ENCODE data around the gene TLE4.

DNA sequence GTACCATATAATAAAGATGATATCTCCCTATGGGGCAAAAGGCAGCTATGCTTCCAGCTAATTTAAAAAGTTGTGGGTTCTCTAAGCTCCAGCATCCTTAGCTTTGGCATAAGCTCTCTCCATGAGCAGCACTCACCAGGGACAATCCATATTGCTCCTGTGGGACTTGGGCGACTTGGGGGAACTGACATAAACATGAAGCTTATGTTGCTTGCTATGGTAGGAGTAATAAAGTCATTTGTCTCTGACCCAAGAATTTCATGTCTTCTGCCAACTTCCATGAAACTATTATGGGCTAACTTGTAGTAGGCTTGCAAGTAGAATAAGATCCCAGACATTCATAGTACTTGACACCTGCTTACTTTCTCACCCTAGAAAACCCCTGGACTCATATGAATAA is 36.2 kb upstream of the TLE4 start:
- TF ChIP-seq POLR2A (IDR thresholded peaks at IDR 0.05; ENCODE audit: extremely low read depth, insufficient read length) = no peak
- TF ChIP-seq, protein P1, sequence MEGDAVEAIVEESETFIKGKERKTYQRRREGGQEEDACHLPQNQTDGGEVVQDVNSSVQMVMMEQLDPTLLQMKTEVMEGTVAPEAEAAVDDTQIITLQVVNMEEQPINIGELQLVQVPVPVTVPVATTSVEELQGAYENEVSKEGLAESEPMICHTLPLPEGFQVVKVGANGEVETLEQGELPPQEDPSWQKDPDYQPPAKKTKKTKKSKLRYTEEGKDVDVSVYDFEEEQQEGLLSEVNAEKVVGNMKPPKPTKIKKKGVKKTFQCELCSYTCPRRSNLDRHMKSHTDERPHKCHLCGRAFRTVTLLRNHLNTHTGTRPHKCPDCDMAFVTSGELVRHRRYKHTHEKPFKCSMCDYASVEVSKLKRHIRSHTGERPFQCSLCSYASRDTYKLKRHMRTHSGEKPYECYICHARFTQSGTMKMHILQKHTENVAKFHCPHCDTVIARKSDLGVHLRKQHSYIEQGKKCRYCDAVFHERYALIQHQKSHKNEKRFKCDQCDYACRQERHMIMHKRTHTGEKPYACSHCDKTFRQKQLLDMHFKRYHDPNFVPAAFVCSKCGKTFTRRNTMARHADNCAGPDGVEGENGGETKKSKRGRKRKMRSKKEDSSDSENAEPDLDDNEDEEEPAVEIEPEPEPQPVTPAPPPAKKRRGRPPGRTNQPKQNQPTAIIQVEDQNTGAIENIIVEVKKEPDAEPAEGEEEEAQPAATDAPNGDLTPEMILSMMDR (IDR thresholded peaks at IDR 0.05; ENCODE audit: low read depth, low read length) = no peak
